Ishikawa (cell line): ENCODE results near the gene SLX9.

ENCODE experiments used
- CEBPB ChIP-seq: IDR thresholded peaks from 2 replicates; pipeline ENCODE4 v1.6.1; 2012
- CREB1 ChIP-seq: IDR thresholded peaks from 2 replicates; pipeline ENCODE4 v1.6.1; 2012; ENCODE audit warnings: low read depth
- EGR1 ChIP-seq: IDR thresholded peaks from 2 replicates; pipeline ENCODE4 v1.6.1; 2012
- EP300 ChIP-seq: IDR thresholded peaks from 2 replicates; pipeline ENCODE4 v1.6.1; 2012; ENCODE audit warnings: borderline replicate concordance
- FOXM1 ChIP-seq: IDR thresholded peaks from 2 replicates; pipeline ENCODE4 v1.6.1; 2012; ENCODE audit warnings: low read depth, borderline replicate concordance
- MAX ChIP-seq: IDR thresholded peaks from 2 replicates; pipeline ENCODE4 v1.6.1; 2012
- NFIC ChIP-seq: IDR thresholded peaks from 2 replicates; pipeline ENCODE4 v1.6.1; 2012
- RAD21 ChIP-seq: IDR thresholded peaks from 2 replicates; pipeline ENCODE4 v1.6.1; 2012; ENCODE audit warnings: low read depth
- REST ChIP-seq: IDR thresholded peaks from 2 replicates; pipeline ENCODE4 v1.6.1; 2012; ENCODE audit warnings: low read depth, mild to moderate bottlenecking
- TAF1 ChIP-seq: IDR thresholded peaks from 2 replicates; pipeline ENCODE4 v1.6.1; 2012; ENCODE audit warnings: low read depth, mild to moderate bottlenecking
- TCF12 ChIP-seq: IDR thresholded peaks from 2 replicates; pipeline ENCODE4 v1.6.1; 2012; ENCODE audit warnings: low read depth
- TEAD4 ChIP-seq: IDR thresholded peaks from 2 replicates; pipeline ENCODE4 v1.6.1; 2012
- USF1 ChIP-seq: IDR thresholded peaks from 2 replicates; pipeline ENCODE4 v1.6.1; 2012
- YY1 ChIP-seq: IDR thresholded peaks from 2 replicates; pipeline ENCODE4 v1.6.1; 2012; ENCODE audit warnings: low read depth
- ZBTB7A ChIP-seq: IDR thresholded peaks from 2 replicates; pipeline ENCODE4 v1.6.1; 2012; ENCODE audit warnings: low read depth

Gene SLX9

GRCh38 chr21:44934276-44934675, 5.6 kb upstream of the SLX9 start:
- TF ChIP-seq TCF12 (no peak), USF1 (no peak), YY1 (no peak), TAF1 (no peak), CEBPB (no peak), ZBTB7A (no peak), EGR1 (no peak), EP300 (no peak)

GRCh38 chr21:44934797-44935532, 4.9 kb upstream of the SLX9 start:
- no peak for TF ChIP-seq NFIC
- TF ChIP-seq TCF12: no peak
- TF ChIP-seq CREB1: no peak
- TF ChIP-seq EGR1: no peak
- no peak for TF ChIP-seq RAD21
- TF ChIP-seq USF1: no peak
- TF ChIP-seq ZBTB7A: no peak
- no peak for TF ChIP-seq TAF1
- TF ChIP-seq CEBPB: no peak
- no peak for TF ChIP-seq TEAD4
- TF ChIP-seq YY1: no peak
- no peak for TF ChIP-seq EP300
- TF ChIP-seq FOXM1: no peak
- TF ChIP-seq MAX: no peak

GRCh38 chr21:44935533-44935927, 4.3 kb upstream of the SLX9 start:
- TF ChIP-seq EP300 (no peak), CREB1 (no peak), TAF1 (no peak), NFIC (no peak), FOXM1 (no peak), YY1 (no peak), TCF12 (no peak), ZBTB7A (no peak), REST (no peak), RAD21 (no peak), MAX (no peak), EGR1 (no peak), USF1 (no peak), TEAD4 (no peak), CEBPB (no peak)

GRCh38 chr21:44938772-44939531, 877 bp upstream of the SLX9 start:
- TF ChIP-seq TEAD4: no peak
- TF ChIP-seq CEBPB: no peak
- no peak for TF ChIP-seq EGR1

- TF ChIP-seq MAX (no peak), TEAD4 (no peak), CREB1 (no peak)
Measured at GRCh38 chr21:44940116-44940631, 345 bp downstream of the SLX9 start.

- TF ChIP-seq CEBPB (no peak), NFIC (no peak), TCF12 (no peak), CREB1 (no peak)
Measured at GRCh38 chr21:44941567-44941966, 1.7 kb downstream of the SLX9 start.

- TF ChIP-seq EGR1: no peak
Measured at GRCh38 chr21:44942566-44942965, 2.7 kb downstream of the SLX9 start.
